NCI-H146 treated with DMSO at 0.1 percent for 48 hours (cell line): ENCODE measurements around the gene PDE4D.
A peak's percentile ranks its signal among the peaks of the same experiment; 100 is the strongest.
"Not testable (repeated sequence)": the region's sequence is repeated elsewhere in the genome, so short reads cannot be mapped to it uniquely, and the experiment has no call there.

Experiments used
- DNase-seq: peaks from one replicate; lab custom pipeline; 2025; ENCODE audit not compliant: unreplicated experiment; lab: John Stamatoyannopoulos, UW

The PDE4D gene

GRCh38 chr5:59486508-59486907, 407.0 kb downstream of the PDE4D start:
- DNase-seq, result no peak

GRCh38 chr5:59485629-59486439, 407.7 kb downstream of the PDE4D start:
- DNase-seq, result peak; percentile 47

- no peak for DNase-seq
Measured at GRCh38 chr5:59485107-59485506, 408.4 kb downstream of the PDE4D start.

GRCh38 chr5:59484618-59485017, 408.9 kb downstream of the PDE4D start:
- DNase-seq, result no peak

- no peak for DNase-seq
Measured at GRCh38 chr5:59483971-59484472, 409.5 kb downstream of the PDE4D start.

- no peak for DNase-seq
Measured at GRCh38 chr5:59479086-59479485, 414.4 kb downstream of the PDE4D start.

- DNase-seq, result no peak
Measured at GRCh38 chr5:59474324-59474723, 419.2 kb downstream of the PDE4D start.

- no peak for DNase-seq
Measured at GRCh38 chr5:59473611-59474010, 419.9 kb downstream of the PDE4D start.

GRCh38 chr5:59471463-59471862, 422.1 kb downstream of the PDE4D start:
- DNase-seq, result no peak

- no peak for DNase-seq
Measured at GRCh38 chr5:59467969-59468368, 425.6 kb downstream of the PDE4D start.

GRCh38 chr5:59466271-59466670, 427.3 kb downstream of the PDE4D start:
- no peak for DNase-seq

GRCh38 chr5:59464969-59465368, 428.6 kb downstream of the PDE4D start:
- no peak for DNase-seq

- not testable (repeated sequence) for DNase-seq
Measured at GRCh38 chr5:59463618-59464166, 429.8 kb downstream of the PDE4D start.

- DNase-seq, result no peak
Measured at GRCh38 chr5:59462956-59463355, 430.6 kb downstream of the PDE4D start.

GRCh38 chr5:59460368-59461153, 433.0 kb downstream of the PDE4D start:
- DNase-seq, result no peak

- DNase-seq, result no peak
Measured at GRCh38 chr5:59458966-59459729, 434.4 kb downstream of the PDE4D start.

- no peak for DNase-seq
Measured at GRCh38 chr5:59458321-59458720, 435.2 kb downstream of the PDE4D start.

- DNase-seq, result no peak
Measured at GRCh38 chr5:59449905-59450644, 443.5 kb downstream of the PDE4D start.

- DNase-seq, result no peak
Measured at GRCh38 chr5:59446356-59446755, 447.2 kb downstream of the PDE4D start.

GRCh38 chr5:59445741-59446140, 447.8 kb downstream of the PDE4D start:
- no peak for DNase-seq
